Activated CD4-positive, CD25-positive, alpha-beta regulatory T cell treated with anti-CD3 and anti-CD28 coated beads, Interleukin-2, amount 50 U/mL, for 24 hours (primary cell): ENCODE results near the gene KLK4.

ENCODE experiments used
- ATAC-seq, 2 donors: fragments of 150-1000 bp; cut with Tn5 transposase; one replicate each; pipeline ENCODE4 v1.10.0; 2021; ENCODE audit warnings: mild to moderate bottlenecking in 1 of 2, moderate library complexity in 1 of 2

The KLK4 gene

GRCh38 chr19:50911206-50912101 lies at the start of gene KLK4:
TSS of gene KLK4 (minus strand) at chr19:50911395. CDS start at chr19:50910738, 657 bp downstream.
- ATAC-seq: no peak

- ATAC-seq: no peak
Measured at GRCh38 chr19:50959731-50960500, 48.7 kb upstream of the KLK4 start.

- no peak for ATAC-seq
Measured at GRCh38 chr19:50957587-50957986, 46.4 kb upstream of the KLK4 start.

- ATAC-seq: no peak
Measured at GRCh38 chr19:50952910-50953309, 41.7 kb upstream of the KLK4 start, which contains the start of gene KLK5. TSS of gene KLK5 (minus strand) at chr19:50953038. CDS start at chr19:50952657, 381 bp downstream.

- ATAC-seq: no peak
Measured at GRCh38 chr19:50949861-50950260, 38.7 kb upstream of the KLK4 start.

- ATAC-seq: no peak
Measured at GRCh38 chr19:50947123-50947522, 35.9 kb upstream of the KLK4 start.

- no peak for ATAC-seq
Measured at GRCh38 chr19:50944795-50945194, 33.6 kb upstream of the KLK4 start.

- no peak for ATAC-seq
Measured at GRCh38 chr19:50943074-50943828, 32.1 kb upstream of the KLK4 start.

GRCh38 chr19:50939596-50939995 lies 28.4 kb upstream of the KLK4 start:
- ATAC-seq: no peak

GRCh38 chr19:50933640-50934039 lies 22.4 kb upstream of the KLK4 start:
- no peak for ATAC-seq

GRCh38 chr19:50932690-50933083 lies 21.5 kb upstream of the KLK4 start:
- ATAC-seq: no peak

GRCh38 chr19:50932018-50932689 lies 21.0 kb upstream of the KLK4 start:
- ATAC-seq: no peak

- ATAC-seq: no peak
Measured at GRCh38 chr19:50931023-50931422, 19.8 kb upstream of the KLK4 start.

- ATAC-seq: no peak
Measured at GRCh38 chr19:50928831-50929230, 17.6 kb upstream of the KLK4 start.

- ATAC-seq: no peak
Measured at GRCh38 chr19:50926144-50926543, 14.9 kb upstream of the KLK4 start.

- ATAC-seq: no peak
Measured at GRCh38 chr19:50925734-50926133, 14.5 kb upstream of the KLK4 start.

GRCh38 chr19:50924586-50924985 lies 13.4 kb upstream of the KLK4 start:
- no peak for ATAC-seq

GRCh38 chr19:50922317-50922853 lies 11.2 kb upstream of the KLK4 start:
- ATAC-seq: peak; percentile 92 to 94

GRCh38 chr19:50921426-50922316 lies 10.5 kb upstream of the KLK4 start:
- peak; percentile 24 to 37 for ATAC-seq

- ATAC-seq: no peak
Measured at GRCh38 chr19:50916069-50916468, 4.9 kb upstream of the KLK4 start.
